Forelimb muscle (tissue), 1 donor: Measurements from ENCODE around the gene KLHL3. TPM values are rescaled to one million over a fixed set of nuclear protein-coding genes. Genes with fewer than 3 reads are reported as not detected.

Experiments
- DNase-seq: peaks from one replicate; pipeline ENCODE4 v3.0.0-alpha.2; 2013; ENCODE audit warnings: low read depth
- polyA plus RNA-seq: library from polyadenylated mRNA; unstranded; fragments of 120-200 nt; gene quantifications from one replicate; pipeline ENCODE4 v1.2.1, GENCODE V29; 2013; ENCODE audit not compliant: insufficient read length

KLHL3 gene
- polyA plus RNA-seq, 1 donor: 4.4 TPM

DNA sequence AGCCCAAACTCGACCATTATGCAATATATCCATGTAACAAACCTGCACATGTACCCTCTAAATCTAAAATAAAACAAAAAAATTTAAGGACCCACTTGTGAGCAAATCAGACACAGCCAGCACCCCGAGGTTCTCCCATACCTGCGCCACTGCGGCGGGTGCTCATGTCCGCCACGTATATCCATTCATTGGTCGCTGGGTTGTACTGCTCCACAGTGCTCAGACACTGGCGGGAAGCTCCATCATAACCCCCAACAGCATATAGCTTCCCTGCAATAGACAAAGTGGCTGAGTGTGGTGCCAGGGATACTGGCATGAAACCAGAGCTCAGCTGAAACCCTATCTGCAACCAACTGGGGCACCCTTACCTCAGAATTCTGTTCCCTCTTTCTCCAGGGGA, 102.0 kb downstream of the KLHL3 start:
- DNase-seq: no peak

DNA sequence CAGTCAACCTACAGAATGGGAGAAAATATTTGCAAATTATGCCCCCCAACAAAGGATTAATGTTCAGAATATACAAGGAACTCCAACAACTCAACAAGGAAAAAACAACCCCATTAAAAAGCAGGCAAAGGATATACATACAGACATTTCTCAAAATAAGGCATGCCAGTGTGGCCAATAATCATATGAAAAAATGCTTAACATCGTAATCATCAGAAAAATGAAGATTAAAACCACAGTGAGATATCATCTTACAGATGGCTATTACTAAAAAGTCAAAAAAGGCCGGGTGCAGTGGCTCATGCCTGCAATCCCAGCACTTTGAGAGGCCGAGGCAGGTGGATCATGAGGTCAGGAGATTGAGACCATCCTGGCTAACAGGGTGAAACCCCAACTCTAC, 103.2 kb downstream of the KLHL3 start:
- no peak for DNase-seq

DNA sequence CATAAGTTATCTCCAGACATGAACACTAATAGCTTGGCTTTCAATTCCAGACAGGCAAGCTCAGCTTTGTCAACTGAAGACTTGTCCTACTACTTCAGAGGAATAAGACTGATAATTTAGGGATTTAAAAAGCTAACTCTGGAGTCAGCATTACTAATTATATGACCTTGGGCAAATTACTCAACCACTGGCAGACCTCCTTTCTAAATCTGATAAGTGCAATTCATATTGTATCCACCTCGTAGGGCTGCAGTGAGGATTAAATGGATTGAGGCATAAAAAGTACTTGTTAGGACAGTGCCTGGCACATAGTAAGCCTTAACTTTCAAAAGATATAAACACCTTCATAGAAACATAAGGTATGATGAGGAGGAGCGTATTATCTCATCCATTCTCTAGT, 104.4 kb downstream of the KLHL3 start:
- DNase-seq: no peak

DNA sequence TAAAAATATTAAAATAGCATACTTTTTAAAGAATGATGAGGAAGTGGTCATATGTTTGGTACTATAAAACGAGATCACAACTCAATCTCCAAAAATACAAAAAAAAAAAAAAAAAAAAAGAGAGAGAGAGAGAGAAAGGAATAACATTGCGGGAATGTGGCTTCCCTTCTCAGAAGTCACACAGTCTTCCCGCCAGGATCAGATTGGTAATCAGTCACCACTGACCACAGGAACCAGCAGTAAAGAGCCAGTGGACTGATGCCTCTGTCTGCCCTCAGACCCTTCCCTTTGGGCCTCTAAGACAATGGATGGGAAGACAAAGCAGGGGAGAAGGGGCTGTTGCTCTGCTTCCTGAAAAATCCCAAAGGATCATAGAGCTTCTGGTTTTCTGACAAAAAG, 104.9 kb downstream of the KLHL3 start:
- DNase-seq: no peak

DNA sequence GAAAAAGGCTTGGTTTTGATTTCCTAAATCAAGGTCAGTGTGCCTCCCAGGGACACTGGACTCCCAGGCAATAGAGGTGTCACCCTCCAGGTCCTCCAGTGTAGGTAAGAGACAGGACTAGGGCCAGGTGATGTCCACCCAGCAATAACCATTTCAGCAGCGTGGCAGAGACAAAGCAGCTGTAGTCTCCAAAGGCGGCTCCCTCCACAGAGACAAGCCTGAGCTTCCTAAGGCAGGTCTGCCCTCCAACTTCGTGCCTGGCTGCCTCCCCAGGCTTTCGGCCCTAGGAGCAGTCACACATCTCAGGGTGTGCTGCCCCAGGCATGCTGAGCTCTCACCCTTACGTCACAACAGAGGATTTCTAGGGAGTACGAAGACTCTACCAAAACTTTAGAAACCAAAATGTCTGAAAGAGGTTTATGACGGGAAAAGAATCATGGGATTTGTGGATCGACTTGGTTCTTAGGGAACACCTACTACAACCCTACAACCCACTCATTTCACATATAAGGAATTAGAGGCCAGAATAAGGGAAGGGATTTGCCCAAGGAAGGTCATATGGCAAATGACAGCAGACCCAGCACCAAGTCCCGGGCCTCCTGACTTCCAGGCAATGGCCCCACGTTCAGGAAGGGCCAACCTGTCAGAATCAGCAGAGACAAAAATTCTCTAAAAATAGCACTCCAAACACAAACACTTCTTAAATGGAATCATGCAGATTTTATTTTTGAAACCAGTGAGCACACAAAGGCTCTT, 105.5 kb downstream of the KLHL3 start:
- DNase-seq: no peak

DNA sequence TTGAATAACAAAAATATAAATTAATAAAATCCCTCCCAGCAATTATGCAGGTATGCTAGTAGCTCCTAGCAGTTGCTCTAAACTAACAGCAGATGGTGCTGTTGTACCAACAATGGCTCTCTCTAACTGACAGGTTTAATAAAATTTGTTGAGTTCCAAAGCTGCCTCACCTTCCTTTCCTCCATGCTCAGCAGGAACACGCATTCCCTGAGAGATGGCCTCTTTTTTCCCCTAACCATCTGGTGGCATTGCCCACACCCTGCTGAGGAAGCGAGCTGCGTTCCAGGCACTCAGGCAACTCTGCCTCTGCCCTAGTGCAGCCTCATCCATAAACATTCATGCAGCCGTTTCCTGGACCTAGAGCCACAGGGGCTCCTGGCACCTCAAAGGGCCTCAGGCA, 106.2 kb downstream of the KLHL3 start:
- DNase-seq: peak; percentile 19

DNA sequence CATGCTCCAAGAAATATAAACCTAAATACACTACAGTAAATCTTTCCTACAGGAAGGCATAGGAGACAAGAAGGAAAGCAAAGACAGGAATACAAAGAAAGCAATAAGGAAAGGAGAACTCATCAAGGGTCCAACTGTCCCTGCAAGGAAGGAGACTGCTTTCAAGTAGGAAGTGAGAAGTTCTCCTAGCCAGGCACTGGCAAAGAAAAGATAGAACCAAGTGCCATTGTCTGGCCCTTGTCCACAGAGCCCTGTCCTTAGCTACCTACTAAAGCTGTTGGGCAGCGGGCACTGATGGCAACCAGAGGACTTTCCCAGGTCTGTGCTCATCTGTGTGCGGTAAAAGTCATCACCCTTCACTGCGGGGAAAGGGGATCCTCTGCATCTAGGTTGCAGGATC, 108.2 kb downstream of the KLHL3 start:
- no peak for DNase-seq

DNA sequence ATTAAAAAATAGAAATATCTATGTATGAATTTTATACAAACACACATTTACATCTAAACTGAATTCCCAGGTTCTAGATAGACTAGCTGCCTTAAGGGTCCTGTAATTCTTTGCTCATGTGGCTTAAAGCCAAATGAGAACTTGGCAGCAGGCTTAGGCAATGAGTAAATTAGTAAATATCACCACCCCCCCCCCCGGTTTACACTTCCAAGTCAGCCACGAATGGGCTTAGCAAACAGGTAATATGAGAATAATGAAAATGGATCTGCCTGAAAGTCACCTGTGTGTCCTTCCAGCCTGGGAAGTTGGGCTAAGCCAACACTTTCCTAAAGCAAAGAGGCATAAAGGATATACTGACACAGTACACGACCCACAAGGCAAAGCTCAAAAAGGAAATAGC, 108.6 kb downstream of the KLHL3 start:
- DNase-seq: no peak

DNA sequence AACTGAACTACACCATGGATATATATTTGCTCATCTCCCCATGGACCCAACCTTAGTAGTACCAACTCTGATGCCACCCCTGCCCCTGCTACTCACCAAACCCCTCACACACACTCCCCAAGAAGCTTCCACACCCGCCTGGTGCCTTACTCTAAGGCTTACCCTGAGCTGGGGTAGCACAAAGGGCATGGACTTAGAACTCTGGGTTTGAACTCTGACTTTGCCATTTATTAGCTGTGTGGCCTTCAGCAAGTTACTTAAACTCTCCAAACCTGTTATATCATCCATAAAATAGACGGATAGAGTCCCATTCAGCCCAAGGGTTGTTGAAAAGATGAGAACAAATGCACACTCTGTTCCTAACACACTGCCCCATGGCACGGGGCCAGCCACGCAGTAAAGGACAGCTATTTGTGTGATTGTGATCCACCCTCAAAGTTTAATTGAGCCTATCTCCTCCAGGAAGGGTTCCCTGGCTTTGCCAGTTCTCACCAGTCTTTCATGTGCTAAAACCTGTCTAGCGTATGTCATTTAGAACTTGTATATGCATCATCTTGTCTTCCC, 111.0 kb downstream of the KLHL3 start:
- no peak for DNase-seq

DNA sequence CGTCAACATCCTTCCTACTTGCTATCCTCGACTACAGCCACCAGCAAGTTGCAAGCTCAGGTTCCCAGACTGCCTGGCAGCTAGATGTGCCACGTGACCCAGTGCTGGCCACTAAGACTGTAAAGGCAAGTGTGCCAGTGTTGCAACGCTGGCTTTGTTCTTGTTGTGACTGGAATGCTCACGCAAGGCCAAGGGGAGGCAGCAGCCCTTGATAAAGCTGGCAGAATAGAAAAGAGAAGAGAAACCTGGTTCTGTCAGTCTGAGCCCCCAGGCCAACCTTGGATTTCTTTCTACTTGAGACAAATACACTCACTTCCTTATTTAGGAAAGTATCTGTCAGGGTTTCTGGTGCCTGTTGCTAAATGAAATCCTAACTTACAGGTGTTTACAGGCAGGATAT, 113.0 kb downstream of the KLHL3 start:
- peak; percentile 19 for DNase-seq

DNA sequence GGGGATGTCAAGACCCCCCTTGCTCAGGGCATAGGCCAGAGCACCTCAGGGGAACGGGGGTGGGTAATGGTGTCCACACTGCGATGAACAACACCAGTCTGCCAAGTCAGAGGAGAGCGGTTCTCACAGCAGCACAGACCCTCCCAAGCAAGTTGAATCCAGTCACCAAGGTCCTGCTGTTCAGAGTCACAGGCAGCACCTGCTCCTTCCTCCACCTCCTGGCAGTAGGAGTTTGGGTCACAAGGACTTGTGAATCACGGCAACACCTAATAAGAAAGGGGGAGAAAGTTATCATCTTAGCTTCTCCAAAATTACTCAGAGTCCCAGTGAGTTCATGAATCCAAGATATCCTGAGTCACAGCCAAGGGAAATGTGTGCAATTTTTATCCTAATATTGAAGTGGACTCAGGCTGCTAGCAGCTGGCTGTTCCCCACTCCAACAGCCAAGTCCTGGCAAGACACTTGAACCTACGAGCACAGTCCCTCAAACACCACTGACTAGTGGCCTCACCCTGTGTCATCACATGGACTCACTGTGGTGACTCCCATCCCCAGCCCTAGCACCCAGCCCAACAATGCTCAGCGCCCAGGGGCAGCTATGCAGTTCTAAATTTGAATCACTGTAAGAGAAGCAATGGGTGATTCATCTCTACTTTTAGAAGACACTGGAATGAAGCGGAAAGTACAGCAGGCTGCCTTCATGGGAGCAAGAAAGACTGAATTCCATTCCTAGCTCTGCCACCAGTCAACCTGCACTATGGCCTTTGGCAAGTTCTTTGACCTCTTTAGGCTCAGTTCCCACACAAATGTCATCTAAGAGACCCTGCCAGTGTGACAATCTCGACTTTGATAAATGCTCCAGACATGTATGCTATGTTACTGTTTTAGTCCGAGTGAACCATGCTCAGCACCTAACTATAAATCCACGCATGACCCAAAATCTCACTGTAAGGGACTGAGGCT, 113.7 kb downstream of the KLHL3 start:
- no peak for DNase-seq

DNA sequence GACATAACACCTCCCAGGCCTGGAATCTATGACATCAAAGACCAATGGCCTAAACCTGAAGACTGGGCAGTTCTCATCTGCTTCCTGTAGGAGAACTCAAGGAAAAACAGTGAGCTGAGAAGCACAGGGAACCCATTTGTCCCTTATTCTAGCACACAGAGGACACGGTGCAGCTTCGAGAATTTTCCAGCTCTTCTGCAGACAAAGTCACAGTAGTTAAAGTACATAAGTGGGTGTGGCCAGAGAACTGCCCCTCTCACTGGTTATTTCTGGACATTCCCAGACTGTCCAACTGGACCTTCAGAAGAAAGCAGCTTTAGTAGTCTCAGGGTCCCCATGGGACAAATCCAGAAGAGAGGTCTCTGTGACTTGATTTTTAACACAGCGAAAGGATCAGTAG, 114.6 kb downstream of the KLHL3 start:
- DNase-seq: no peak

DNA sequence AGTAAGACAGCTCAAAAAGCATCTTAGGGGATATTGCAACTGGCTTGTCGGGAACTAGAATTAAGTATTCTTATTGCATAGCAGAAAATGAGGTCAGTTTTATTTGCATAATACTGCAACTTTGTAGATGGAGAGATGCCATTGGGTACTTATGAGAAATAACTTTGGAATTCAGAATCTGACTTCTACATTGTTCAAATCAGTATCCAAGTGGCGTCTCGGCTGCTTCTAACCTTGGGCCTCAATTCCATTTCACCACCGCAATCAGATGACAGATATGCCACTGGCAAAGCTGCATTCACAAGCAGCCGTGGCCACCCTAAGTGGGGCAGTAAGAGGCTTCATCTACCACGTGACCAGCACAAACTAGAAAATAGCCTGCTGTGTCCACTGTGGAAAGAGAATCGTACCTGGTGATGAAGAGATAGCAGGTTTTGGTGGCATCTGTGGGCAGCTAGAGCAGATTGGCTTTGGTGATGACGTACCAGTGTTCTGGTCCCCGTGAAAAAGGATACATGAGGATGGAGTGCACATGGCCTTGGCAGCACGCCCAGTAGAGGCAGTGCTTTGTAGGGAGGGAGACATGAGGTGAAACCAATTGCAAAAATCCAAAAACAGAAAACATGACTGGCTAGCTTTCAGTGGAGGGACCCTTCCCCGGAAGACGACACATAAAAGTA, 116.6 kb downstream of the KLHL3 start:
- DNase-seq: no peak

DNA sequence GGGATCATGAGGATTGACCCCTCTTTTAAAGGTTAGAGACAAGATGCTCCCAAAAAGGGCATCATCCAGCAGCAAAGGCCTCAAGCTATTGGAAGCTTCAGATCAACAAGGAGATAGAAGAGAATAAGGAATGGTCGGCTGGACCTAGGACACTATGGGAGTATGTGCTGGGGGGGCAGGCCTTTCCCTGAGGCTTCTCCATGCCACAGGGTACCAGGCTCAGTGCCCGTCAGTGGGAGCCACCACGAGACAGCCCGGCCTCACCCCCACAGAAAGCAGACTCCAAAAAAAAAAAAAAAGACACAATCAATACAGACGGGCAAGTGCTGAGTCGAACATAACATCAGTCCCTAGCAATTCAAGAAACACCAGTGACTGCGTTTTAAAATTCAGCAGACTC, 117.4 kb downstream of the KLHL3 start:
- DNase-seq: no peak

DNA sequence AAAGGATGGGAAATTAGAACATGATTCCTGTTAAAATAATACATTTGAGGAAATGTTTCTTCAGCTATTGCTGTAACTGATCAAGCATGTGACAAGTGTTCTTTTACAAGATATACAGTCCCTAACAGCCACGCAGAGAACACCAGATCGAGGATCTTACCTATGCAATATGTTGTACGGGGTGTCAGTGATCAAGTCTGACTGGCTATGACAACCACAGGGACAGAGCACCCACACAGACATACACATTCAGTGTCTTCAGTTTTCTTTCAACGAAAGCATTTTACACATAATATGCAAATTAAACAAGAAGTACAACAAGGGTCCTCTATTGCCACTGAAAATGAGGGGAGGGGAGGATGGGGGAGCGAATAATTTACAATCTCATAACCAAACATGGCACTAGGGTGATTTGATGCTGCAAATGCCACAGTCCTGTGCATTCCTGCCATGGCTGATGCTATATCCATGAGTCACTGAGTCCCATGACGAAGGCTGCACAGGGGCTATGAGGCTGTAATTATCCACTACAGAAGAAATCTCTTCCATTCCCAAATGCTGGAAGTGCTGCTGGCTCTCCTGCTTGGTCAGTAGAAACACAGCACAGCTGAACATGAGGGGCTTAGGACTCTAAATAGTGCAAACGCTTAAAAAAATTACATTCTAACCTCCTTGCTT, 118.2 kb downstream of the KLHL3 start:
- no peak for DNase-seq

DNA sequence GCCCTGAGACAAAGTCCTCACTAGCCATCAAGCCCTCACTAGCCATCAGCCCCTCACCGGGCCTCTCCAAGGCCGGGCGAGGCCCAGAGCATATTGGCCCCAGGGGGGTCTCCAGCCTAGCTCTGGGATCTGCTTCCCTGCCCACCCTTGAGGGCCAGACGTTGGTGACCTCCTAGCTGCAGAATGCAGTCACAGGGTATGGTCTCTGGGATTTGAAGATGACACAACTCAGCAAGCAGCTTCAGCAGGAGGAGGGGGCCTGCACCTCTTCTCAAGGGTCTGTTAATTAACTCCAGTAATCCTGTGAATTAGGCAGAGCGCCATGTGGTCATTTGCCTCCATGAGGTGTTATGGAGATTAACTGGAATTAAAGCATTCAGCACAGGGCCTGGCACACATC, 119.8 kb downstream of the KLHL3 start:
- DNase-seq: no peak

DNA sequence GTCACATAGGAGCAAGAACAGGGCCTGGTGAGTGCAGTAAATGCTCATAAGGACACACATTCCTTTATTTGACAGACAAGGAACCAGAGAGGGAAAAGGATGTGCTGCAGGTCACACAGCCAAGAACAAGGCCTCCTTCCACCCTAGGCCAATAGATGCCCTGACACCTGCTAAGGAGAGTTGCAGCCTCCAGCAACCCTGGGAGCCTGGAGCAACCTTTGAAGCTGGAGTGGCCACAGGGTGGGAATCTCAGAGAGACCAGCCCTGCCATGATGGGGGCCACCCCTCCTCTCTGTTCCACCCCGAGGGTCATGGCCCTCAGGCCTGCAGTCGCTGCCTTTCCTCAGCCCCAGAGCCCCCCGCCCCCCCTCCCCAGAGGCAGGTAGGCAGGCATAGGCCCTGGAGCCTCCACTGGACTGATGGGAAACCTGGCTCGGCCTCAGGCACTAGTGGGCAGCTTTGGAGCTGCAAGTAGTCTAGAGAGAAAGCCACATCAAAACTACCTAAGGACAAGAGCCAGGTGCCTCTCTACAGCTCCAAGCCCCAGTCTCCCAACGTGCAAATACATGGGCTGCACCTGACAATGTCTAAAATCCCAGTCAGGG, 120.6 kb downstream of the KLHL3 start:
- no peak for DNase-seq

DNA sequence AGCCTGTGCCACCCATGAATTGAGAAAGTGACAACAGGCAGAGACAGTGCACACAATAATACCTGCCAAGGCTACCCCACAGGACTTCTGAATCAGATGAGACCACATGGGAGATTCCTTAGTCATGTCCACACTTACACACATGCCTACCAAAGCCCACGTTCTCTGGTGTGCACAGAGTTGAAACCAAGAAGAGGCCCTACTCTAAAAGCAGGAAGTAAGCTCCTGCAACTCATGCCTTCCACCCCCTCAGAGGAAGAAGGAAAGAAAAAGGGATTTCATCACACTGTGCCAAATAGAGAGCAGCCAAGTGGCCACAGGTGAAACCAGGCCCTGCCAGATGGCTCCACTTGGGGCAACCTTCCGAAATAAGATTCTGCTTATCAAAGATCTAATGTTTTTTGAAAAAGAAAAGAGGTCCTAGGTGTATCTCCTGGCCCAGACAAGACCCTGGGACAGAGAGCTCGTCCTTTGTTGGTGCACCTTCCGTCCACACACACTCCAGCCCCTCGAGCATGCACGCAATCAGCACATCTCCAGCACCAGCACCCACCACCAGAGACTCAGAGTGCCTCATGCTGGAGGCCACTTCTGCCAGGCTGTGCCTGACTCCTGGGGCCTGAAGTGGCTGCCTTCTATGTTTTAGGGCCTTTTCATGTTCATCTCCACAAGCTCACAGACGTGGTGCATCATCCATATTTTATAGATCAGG, 122.2 kb downstream of the KLHL3 start:
- no peak for DNase-seq

DNA sequence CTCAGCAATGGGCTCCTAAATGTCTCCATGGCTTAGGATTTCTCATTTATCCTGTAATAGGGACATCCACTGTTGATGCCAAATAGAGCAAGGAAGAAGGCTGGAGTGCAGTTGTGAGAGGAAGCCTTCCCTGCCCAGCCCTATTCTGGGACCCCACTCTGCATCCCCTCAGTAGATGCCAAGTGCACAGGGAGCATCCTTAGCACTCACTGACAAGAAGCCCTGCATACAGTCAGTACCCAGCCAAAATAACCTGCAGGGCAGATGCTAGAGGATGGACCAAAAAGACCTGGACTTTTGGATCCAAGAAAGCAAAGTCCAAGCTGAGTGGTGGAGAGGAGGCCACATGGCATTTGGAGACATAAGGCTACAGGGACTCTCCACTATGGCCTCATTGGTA, 123.3 kb downstream of the KLHL3 start:
- DNase-seq: no peak

DNA sequence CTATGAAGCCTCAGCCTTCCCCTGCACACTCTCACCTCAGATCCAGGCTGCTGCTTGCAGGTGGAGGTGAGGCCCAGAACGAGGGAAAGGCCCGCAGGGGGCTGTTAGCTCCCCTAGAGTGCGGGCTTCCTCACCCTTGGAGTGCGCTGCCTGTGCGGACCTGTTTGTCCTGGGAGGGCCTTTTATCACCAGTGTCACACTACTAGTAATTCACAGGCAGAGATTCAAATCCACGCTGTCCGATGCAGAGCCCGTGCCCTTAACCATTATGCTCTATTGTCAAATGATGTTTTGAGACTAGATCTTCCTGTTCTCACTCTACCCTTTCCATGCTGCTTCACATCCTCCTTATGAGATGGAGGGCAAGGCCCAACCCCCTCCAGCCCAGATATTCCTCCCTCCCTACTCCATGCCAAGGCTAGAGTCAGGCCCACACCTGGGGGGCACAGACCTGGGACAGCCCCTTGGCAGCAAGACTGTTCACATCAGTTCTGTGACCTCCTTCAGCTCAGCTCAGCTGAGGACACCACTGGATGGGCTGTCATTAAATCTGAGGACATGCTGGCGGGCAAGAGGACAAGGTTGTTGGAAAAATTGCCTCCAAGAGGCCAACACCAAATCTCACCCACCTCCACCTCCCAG, 124.0 kb downstream of the KLHL3 start:
- DNase-seq: no peak
